Neutrophil (primary cell): ENCODE measurements around the gene ULK2.
"Not testable (repeated sequence)": the region's sequence is repeated elsewhere in the genome, so short reads cannot be mapped to it uniquely, and the experiment has no call there.

Experiments used
- H3K27ac ChIP-seq: fragments of 200-600 bp; sonication (generic); 2 replicates; pipeline ENCODE4 v1.5.1; 2016; ENCODE audit warnings: mild to moderate bottlenecking, moderate library complexity
- H3K27me3 ChIP-seq: fragments of 200-600 bp; sonication (generic); 2 replicates; pipeline ENCODE4 v1.6.0; 2016; ENCODE audit warnings: mild to moderate bottlenecking
- H3K36me3 ChIP-seq: fragments of 200-600 bp; sonication (generic); 2 replicates; pipeline ENCODE4 v1.5.1; 2017
- H3K4me1 ChIP-seq, 2 experiments: fragments of 200-600 bp in 1 of 2; sonication (generic) in 1 of 2; 1 replicate in 1 of 2; 2 replicates in 1 of 2; pipeline versions ENCODE4 v1.5.1 to v1.6.1; 2013 to 2016; ENCODE audit warnings: low read depth in 1 of 2, low read length in 1 of 2, mild to moderate bottlenecking in 1 of 2, moderate library complexity in 1 of 2; ENCODE audit not compliant: control insufficient read depth in 1 of 2, insufficient read depth in 1 of 2
- H3K4me3 ChIP-seq, 2 experiments: fragments of 200-600 bp in 1 of 2; sonication (generic) in 1 of 2; 1 replicate in 1 of 2; 2 replicates in 1 of 2; pipeline ENCODE4 v1.5.1; 2013 to 2016; ENCODE audit warnings: low read depth in 1 of 2, low read length in 1 of 2, mild to moderate bottlenecking in 1 of 2, moderate library complexity in 1 of 2
- H3K9me3 ChIP-seq: fragments of 200-600 bp; sonication (generic); 2 replicates; pipeline ENCODE4 v1.5.1; 2016
- TF ChIP-seq, protein P1 (sequence below): fragments of 200-600 bp; sonication (generic); IDR thresholded peaks from 2 replicates; pipeline ENCODE4 v1.5.1; 2016; ENCODE audit warnings: antibody characterized with exemption

The ULK2 gene

DNA sequence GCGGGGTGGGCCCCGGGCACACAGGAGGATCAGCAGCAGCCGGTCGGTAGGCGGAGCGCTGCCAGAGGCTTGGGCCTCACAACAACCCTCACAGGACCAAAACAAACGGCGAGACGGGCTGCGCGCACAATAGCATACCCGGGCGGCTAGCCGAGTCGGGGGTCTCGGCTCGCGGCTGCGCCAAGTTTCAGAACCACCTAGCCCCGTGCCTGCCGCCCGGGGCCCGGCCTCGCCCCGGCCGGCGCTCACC is 732 bp downstream of the ULK2 start:
- H3K4me3 ChIP-seq = peak overlapping the region; percentile 52 to 64
- H3K27me3 ChIP-seq = peaks cover 45% of the 10 kb centered on the region
- no peaks in the 10 kb centered on the region for H3K36me3 ChIP-seq
- no peaks in the 10 kb centered on the region for H3K9me3 ChIP-seq
- TF ChIP-seq, protein P1, sequence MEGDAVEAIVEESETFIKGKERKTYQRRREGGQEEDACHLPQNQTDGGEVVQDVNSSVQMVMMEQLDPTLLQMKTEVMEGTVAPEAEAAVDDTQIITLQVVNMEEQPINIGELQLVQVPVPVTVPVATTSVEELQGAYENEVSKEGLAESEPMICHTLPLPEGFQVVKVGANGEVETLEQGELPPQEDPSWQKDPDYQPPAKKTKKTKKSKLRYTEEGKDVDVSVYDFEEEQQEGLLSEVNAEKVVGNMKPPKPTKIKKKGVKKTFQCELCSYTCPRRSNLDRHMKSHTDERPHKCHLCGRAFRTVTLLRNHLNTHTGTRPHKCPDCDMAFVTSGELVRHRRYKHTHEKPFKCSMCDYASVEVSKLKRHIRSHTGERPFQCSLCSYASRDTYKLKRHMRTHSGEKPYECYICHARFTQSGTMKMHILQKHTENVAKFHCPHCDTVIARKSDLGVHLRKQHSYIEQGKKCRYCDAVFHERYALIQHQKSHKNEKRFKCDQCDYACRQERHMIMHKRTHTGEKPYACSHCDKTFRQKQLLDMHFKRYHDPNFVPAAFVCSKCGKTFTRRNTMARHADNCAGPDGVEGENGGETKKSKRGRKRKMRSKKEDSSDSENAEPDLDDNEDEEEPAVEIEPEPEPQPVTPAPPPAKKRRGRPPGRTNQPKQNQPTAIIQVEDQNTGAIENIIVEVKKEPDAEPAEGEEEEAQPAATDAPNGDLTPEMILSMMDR = no peak
- no peak overlapping the region for H3K27ac ChIP-seq
- peaks cover 13 to 17% of the 10 kb centered on the region in 2 experiments for H3K4me1 ChIP-seq

DNA sequence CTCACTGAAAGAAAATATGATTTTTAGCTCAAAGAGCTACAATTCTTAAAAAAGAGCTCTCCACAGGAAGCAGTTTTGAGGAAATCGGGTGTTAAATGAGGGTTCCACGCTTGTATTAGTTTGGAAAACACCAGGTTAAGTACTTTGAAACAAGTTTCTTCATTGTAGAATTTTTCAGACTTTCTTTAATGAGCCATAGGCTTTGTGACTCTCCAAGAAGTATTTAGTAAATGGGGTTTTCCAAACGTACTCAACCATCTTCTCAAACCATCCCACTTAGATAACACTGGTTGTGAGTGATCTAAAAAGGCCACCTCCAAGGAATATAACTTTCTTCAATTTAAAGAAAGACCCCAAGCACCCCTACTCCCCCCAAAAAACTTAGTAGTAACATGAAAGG is 2.7 kb downstream of the ULK2 start:
- H3K27ac ChIP-seq = no peak overlapping the region
- TF ChIP-seq, protein P1 = no peak
- peaks cover 45% of the 10 kb centered on the region for H3K27me3 ChIP-seq
- H3K9me3 ChIP-seq = no peaks in the 10 kb centered on the region
- H3K36me3 ChIP-seq = no peaks in the 10 kb centered on the region
- H3K4me3 ChIP-seq = no peak overlapping the region
- peaks cover 13 to 17% of the 10 kb centered on the region in 2 experiments for H3K4me1 ChIP-seq

DNA sequence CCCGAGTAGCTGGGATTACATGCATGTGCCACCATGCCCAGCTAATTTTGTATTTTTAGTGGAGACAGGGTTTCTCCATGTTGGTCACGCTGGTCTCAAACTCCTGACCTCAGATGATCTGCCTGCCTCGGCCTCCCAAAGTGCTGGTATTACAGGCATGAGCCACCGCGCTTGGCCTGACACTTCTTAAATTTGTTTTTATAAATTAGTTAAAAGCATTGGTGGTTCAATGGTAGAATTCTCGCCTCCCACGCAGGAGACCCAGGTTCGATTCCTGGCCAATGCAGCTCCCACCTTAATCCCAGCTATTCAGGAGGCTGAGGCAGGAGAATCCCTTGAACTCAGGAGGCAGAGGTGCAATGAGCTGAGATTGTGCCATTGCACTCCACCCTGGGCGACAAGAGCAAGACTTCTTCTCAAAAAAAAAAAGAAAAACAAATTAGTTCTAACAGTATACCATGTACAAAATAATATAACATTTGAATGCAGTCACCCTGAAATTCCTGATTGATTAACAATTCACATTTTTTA is 7.0 kb downstream of the ULK2 start:
- not testable (repeated sequence) for H3K4me3 ChIP-seq, H3K27me3 ChIP-seq, H3K36me3 ChIP-seq, H3K27ac ChIP-seq, H3K4me1 ChIP-seq, H3K9me3 ChIP-seq

DNA sequence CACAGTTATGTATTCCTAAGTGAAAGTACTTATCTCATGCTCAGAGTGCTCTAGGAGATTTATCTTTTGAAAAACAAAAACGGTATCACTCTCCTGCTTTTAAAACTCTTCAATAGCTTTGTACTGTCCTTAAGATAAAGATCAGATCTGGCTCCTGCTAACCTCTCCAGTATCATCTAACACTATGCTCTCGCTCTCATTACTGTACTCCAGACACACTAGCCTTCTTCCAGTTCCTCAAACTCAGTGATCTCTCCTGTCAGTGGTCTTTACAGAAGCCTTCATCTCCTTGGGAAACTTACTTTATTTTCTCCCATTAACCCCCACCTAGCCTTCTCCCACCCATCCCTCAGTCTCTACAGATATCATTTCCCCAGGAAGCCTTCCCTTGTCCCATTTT is 10.1 kb downstream of the ULK2 start:
- Histone ChIP-seq H3K27ac (no peak overlapping the region), H3K36me3 (no peaks in the 10 kb centered on the region)
- TF ChIP-seq, protein P1 = no peak

DNA sequence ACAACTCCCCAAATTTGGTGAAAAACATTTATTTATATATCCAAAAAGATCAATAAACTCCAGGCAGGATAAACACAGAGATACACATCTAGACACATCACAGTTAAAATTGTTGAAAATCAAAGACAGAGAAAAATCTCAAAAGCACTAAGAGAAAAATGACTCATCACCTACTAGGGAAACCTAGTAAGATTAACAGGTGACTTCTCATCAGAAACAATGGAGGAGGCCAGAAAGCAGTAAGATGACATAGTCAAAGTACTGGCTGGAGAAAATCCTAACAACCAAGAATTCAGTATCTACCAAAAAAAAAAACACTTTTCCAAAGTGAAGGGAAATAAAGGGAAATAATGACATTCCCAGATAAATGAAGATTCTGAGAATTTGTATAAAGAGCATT is 33.8 kb downstream of the ULK2 start:
- Histone ChIP-seq H3K27me3 (no peaks in the 10 kb centered on the region), H3K27ac (no peak overlapping the region), H3K9me3 (no peaks in the 10 kb centered on the region), H3K4me3 (no peak overlapping the region), H3K36me3 (no peaks in the 10 kb centered on the region), H3K4me1 (peaks cover 4 to 5% of the 10 kb centered on the region in 2 experiments)
- TF ChIP-seq, protein P1 = no peak

More for the DNA sequence above, 10.1 kb downstream of the ULK2 start:
- Histone ChIP-seq H3K9me3 (no peaks in the 10 kb centered on the region), H3K27me3 (no peaks in the 10 kb centered on the region), H3K4me1 (no peaks in the 10 kb centered on the region), H3K4me3 (no peak overlapping the region)

DNA sequence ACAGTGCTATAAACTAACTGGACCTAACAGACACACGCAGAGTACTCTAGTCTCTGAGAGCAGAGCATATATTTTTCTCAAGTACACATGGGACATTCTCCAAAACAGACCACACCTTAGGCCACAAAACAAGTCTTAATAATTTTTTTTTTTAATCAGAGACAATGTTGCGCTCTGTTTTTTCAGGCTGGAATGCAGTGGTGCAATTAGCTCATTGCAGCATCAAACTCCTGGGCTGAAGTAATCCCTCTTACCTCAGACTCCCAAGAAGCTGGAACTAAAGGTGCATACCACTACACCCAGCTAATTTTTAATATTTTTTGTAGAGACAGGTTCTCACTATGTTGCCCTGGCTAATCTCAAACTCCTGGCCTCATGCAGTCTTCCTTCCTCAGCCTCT is 37.7 kb downstream of the ULK2 start:
- Histone ChIP-seq H3K36me3 (no peaks in the 10 kb centered on the region), H3K4me3 (no peak overlapping the region), H3K9me3 (no peaks in the 10 kb centered on the region), H3K27me3 (no peaks in the 10 kb centered on the region), H3K4me1 (peaks cover 4 to 5% of the 10 kb centered on the region in 2 experiments), H3K27ac (no peak overlapping the region)
- TF ChIP-seq, protein P1 = no peak
